Stimulated activated CD4-positive, alpha-beta T cell treated with anti-CD3 and anti-CD28 coated beads, Interleukin-4, amount 100 ng/mL, for 24 hours (primary cell): Measurements from ENCODE around the gene MTOR.
"Not testable (repeated sequence)": the region's sequence is repeated elsewhere in the genome, so short reads cannot be mapped to it uniquely, and the experiment has no call there.

Source experiments
- DNase-seq: peaks from one replicate; pipeline ENCODE4 v3.0.0-alpha.2; 2020

The MTOR gene

GRCh38 chr1:11214698-11215380 is 47.5 kb downstream of the MTOR start:
- DNase-seq, result no peak

- DNase-seq, result no peak
Observed at GRCh38 chr1:11211925-11212587, 50.3 kb downstream of the MTOR start.

GRCh38 chr1:11211461-11211860 is 50.9 kb downstream of the MTOR start:
- DNase-seq, result no peak

GRCh38 chr1:11207898-11208611 is 54.3 kb downstream of the MTOR start:
- DNase-seq, result no peak

GRCh38 chr1:11204396-11205190 is 57.8 kb downstream of the MTOR start:
- DNase-seq, result no peak

- no peak for DNase-seq
Observed at GRCh38 chr1:11198851-11199594, 63.3 kb downstream of the MTOR start.

- no peak for DNase-seq
Observed at GRCh38 chr1:11198257-11198656, 64.1 kb downstream of the MTOR start.

- DNase-seq, result no peak
Observed at GRCh38 chr1:11197359-11197758, 65.0 kb downstream of the MTOR start.

GRCh38 chr1:11196945-11197344 is 65.4 kb downstream of the MTOR start:
- no peak for DNase-seq

GRCh38 chr1:11194407-11195176 is 67.8 kb downstream of the MTOR start:
- DNase-seq, result no peak

GRCh38 chr1:11193376-11193775 is 69.0 kb downstream of the MTOR start:
- no peak for DNase-seq

GRCh38 chr1:11188858-11189451 is 73.4 kb downstream of the MTOR start, which contains the start of gene ANGPTL7:
TSS of gene ANGPTL7 (plus strand) at chr1:11189355. CDS start at chr1:11189580, 225 bp downstream.
- no peak for DNase-seq

GRCh38 chr1:11188381-11188780 is 74.0 kb downstream of the MTOR start:
- DNase-seq, result no peak

GRCh38 chr1:11187931-11188330 is 74.4 kb downstream of the MTOR start:
- no peak for DNase-seq

- no peak for DNase-seq
Observed at GRCh38 chr1:11187494-11187893, 74.9 kb downstream of the MTOR start.

GRCh38 chr1:11187000-11187399 is 75.4 kb downstream of the MTOR start:
- DNase-seq, result no peak

GRCh38 chr1:11184973-11185372 is 77.4 kb downstream of the MTOR start:
- no peak for DNase-seq

- no peak for DNase-seq
Observed at GRCh38 chr1:11182884-11183283, 79.5 kb downstream of the MTOR start.

- no peak for DNase-seq
Observed at GRCh38 chr1:11180342-11180744, 82.0 kb downstream of the MTOR start.

- not testable (repeated sequence) for DNase-seq
Observed at GRCh38 chr1:11179749-11180148, 82.6 kb downstream of the MTOR start.

GRCh38 chr1:11179125-11179524 is 83.2 kb downstream of the MTOR start:
- no peak for DNase-seq
